Neural cell (in vitro differentiated cells): Measurements from ENCODE around the gene NKIRAS1.

ENCODE experiments used
- CTCF ChIP-seq: fragments of 450-650 bp; IDR thresholded peaks from 2 replicates; pipeline ENCODE4 v1.5.1; 2014; ENCODE audit warnings: antibody characterized with exemption, mild to moderate bottlenecking, moderate library complexity; ENCODE audit not compliant: poor library complexity, severe bottlenecking
- EP300 ChIP-seq: fragments of 450-650 bp; conservative IDR thresholded peaks from 2 replicates; pipeline ENCODE4 v1.6.1; 2014; ENCODE audit warnings: antibody characterized with exemption, mild to moderate bottlenecking, moderate library complexity; ENCODE audit not compliant: poor library complexity, severe bottlenecking
- EZH2 ChIP-seq: fragments of 200-600, 300-800 bp; shearing (Covaris generic), sonication (generic); IDR thresholded peaks from 2 replicates; pipeline ENCODE4 v1.6.1; 2014; ENCODE audit warnings: antibody characterized with exemption, low read length, borderline replicate concordance, mild to moderate bottlenecking; ENCODE audit not compliant: insufficient read depth, poor library complexity, severe bottlenecking
- MXI1 ChIP-seq: fragments of 450-650 bp; conservative IDR thresholded peaks from 2 replicates; pipeline ENCODE4 v1.6.1; 2014; ENCODE audit warnings: antibody characterized with exemption, mild to moderate bottlenecking; ENCODE audit not compliant: poor library complexity, severe bottlenecking
- POLR2AphosphoS5 ChIP-seq: IDR thresholded peaks from 2 replicates; pipeline ENCODE4 v1.6.1; 2012
- SMC3 ChIP-seq: fragments of 450-650 bp; conservative IDR thresholded peaks from 2 replicates; pipeline ENCODE4 v1.6.1; 2014; ENCODE audit warnings: antibody characterized with exemption, mild to moderate bottlenecking, moderate library complexity; ENCODE audit not compliant: poor library complexity
- TAF1 ChIP-seq: IDR thresholded peaks from 2 replicates; pipeline ENCODE4 v1.6.1; 2012; ENCODE audit warnings: low read depth

DNA sequence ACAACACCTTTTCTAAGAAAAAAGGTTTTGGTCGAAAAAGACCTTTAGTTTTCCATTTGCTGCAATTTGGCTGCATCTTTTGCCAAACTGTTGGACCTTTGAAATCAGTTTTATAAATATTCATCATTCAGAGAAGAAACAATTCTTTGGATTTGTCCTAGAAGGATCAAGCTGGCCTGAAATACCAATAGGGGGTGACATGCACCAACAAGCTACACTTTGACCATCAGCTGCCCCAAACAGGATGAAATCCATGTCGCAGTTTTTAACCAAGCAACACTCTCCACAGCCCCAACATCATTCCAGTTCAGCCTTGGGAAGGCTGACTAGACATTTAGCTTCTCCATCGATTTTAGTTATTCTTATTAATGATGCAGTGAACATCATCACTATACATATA is 9.9 kb upstream of the NKIRAS1 start:
- TF ChIP-seq MXI1 (no peak), CTCF (no peak), SMC3 (no peak), POLR2AphosphoS5 (no peak), EZH2 (no peak), EP300 (no peak), TAF1 (no peak)
